SKM-1 (cell line): ENCODE data around the gene GOLGA7B.

Experiments used
- DNase-seq: peaks from one replicate; lab custom pipeline; 2025; ENCODE audit not compliant: unreplicated experiment; lab: John Stamatoyannopoulos, UW

The GOLGA7B gene

GRCh38 chr10:97919012-97919411 lies 69.4 kb downstream of the GOLGA7B start:
- DNase-seq, result no peak

- no peak for DNase-seq
Observed at GRCh38 chr10:97920865-97921264, 71.2 kb downstream of the GOLGA7B start.
